Subcutaneous adipose tissue (tissue), 4 donors: ENCODE measurements around the gene FAM78A. TPM values are rescaled to one million over a fixed set of nuclear protein-coding genes. Genes with fewer than 3 reads are reported as not detected.

Source experiments
- CTCF ChIP-seq: fragments of 450-650 bp; IDR thresholded peaks from one replicate; pipeline ENCODE4 v1.5.1; 2016; ENCODE audit warnings: low read depth, mild to moderate bottlenecking, control low read depth, antibody characterized with exemption, moderate library complexity
- total RNA-seq, 4 donors: library from RNA; depleted of rRNA; stranded (reverse); fragments of >200 nt; gene quantifications; one replicate each; pipeline ENCODE4 v1.1.0, GENCODE V29; 2016

FAM78A gene
- total RNA-seq, 4 donors from 2014 or later = 2.3 to 8.2 (median 3.2) TPM

DNA sequence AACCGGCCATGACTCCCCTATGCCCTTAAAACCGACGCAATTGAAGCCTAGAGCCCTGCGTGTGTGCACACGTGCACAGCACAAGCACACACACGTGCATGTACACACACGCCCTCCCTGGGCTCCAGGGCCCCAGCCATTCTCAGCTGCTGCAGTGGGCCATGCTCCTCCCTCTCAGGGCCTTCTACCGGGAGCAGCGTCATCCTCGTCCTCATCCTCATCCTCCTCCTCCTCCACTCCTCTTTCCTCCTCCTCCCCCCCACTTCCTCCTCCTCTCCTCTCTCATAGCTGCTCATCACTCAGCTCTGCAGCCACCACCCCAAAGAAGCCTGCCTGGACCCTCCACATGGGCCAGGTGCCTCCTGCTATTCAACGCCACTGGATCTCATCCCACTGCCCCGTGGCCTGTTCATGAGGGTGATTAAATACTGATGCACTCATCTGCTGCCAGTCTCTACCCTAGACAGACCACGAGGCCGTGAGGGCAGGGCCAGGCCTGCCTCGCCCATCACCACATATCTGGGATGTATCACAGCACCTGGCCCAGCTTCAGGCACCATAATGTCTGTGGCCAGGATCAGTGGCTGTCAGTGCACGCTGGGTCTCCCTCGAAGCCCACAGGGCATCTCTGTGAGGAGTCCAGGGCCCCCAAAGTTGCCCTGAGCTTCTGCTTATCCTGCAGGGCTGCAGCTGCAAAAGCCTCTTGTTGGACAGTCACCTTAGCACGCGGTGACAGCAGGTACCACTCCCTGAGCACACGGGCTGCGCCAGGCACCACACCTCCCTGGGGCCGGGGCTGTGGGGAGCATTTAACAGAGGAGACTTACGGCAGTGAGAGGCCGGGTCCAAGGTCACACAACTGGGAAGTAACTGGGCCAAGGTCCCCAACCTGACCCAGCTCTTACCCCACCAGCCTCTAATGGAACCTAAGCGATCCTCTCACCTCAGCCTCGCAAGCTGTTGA lies 9.8 kb downstream of the FAM78A start:
- no peak for TF ChIP-seq CTCF

DNA sequence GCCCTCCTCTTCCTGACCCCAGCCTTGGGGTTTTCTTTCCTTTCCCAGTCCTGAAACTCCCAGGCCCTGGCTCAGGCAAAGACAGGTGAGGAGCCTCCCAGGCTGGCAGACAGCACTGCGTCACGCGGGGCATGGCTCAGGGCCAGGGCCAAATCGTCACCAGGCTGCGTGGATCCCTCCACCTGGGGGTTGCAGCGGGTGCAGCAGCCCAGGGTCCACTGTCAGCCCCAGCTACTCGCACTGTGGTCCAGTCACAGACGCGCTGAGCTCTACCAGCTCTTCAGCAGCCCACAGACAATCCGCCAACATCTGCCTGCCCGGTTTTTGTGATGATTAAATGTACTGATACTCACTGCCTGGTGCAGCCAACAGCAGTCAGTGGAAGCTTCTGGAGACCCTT lies 12.1 kb downstream of the FAM78A start:
- no peak for TF ChIP-seq CTCF

DNA sequence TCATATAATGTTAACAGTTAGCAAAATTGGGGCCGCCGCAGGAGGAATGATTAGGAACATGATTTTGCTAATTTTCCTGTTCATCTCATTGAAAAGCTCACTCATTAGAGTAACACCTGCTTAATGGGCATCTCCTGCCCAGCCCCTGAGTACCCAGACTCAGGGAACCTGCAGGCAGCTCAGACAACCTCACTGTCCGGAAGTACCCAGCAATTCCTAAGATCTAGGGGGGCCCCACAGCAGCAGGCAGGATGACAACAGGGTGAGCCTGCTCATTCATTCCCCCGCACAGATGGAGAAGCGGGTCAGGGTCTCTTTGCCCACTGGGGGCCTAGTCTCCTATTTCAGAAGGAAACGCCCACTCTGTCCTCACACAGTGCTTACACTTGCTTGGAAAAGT lies 12.6 kb downstream of the FAM78A start:
- TF ChIP-seq CTCF = no peak

DNA sequence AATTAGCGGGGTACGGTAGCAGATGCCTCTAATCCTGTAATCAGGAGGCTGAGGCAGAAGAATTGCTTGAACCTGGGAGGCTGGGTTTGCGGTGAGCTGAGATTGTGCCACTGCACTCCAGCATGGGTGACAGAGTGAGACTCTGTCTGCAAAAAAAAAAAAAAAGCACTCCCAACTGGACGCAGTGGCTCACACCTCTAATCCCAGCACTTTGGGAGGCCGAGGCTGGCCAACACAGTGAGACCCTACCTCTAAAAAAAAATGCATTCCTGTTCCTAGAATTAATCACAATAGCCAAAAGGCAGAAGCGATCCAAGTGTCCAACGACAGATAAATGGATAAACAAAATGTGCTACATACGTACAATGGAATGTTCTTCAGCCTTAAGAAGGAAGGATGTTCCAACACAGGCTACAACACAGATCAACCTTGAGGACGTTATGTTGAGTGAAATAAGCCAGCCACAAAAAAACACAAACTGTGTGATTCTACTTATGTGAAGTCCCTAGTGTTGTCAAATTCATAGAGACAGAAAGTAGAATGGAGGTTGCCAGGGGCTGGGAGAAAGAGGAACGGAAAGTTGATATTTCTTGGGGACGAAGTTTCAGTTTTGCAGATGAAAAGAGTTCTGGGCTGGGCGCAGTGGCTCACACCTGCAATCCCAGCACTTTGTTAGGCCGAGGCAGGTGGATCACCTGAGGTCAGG lies 13.8 kb downstream of the FAM78A start:
- no peak for TF ChIP-seq CTCF

- no peak for TF ChIP-seq CTCF
These were observed 15.4 kb downstream of the FAM78A start for GRCh38 chr9:131260751-131261452.

- no peak for TF ChIP-seq CTCF
These were observed 16.3 kb downstream of the FAM78A start for GRCh38 chr9:131259916-131260597.
